Measurements from ENCODE around the gene YIF1B. TPM values are rescaled to one million over a fixed set of nuclear protein-coding genes. Genes with fewer than 3 reads are reported as not detected.

YIF1B gene
- total and polyA plus RNA-seq, 2 donors (not counting 1 experiment from before 2014, with no cell fraction given): 31.6 to 58.3 TPM

- Histone ChIP-seq H3K4me2 (replicated peaks; ENCODE audit: low read depth, low read length, poor library complexity, severe bottlenecking) (no peak overlapping the region), H3K36me3 (replicated peaks in 1 of 2; ENCODE audit: control extremely low read depth in 1 of 2, control insufficient read depth in 1 of 2, extremely low read depth in 1 of 2, insufficient read depth in 2 of 2, low read length in 1 of 2) (peaks cover 1 to 14% of the 10 kb centered on the region in 2 experiments), H3K9ac (ENCODE audit: low read length) (no peak overlapping the region), H3K27ac (ENCODE audit: low read length in 2 of 2) (no peak overlapping the region), H3K79me2 (ENCODE audit: control insufficient read depth, insufficient read depth, low read length) (no peaks in the 10 kb centered on the region), H3K4me3 (ENCODE audit: control extremely low read depth in 1 of 5, extremely low read depth in 1 of 5, insufficient read depth in 1 of 5, low read depth in 2 of 5, low read length in 4 of 5) (no peak overlapping the region), H3K4me1 (ENCODE audit: control insufficient read depth in 2 of 2, insufficient read depth in 2 of 2, low read length in 2 of 2) (peaks cover 8 to 23% of the 10 kb centered on the region in 2 donors), H2AFZ (ENCODE audit: insufficient read depth, low read depth, low read length, poor library complexity, severe bottlenecking) (no peak overlapping the region), H4K20me1 (ENCODE audit: control insufficient read depth, insufficient read depth, low read length, poor library complexity, severe bottlenecking) (no peaks in the 10 kb centered on the region), H3K9me3 (ENCODE audit: control extremely low read depth in 1 of 3, control insufficient read depth in 2 of 3, insufficient read depth in 1 of 3, low read length in 2 of 3) (no peaks in the 10 kb centered on the region), H3K27me3 (replicated peaks in 1 of 4; ENCODE audit: control extremely low read depth in 1 of 4, control insufficient read depth in 3 of 4, insufficient read depth in 4 of 4, low read length in 3 of 4) (peaks cover 0 to 2% (median 0%) of the 10 kb centered on the region in 4 experiments)
- TF ChIP-seq CTCF (IDR thresholded peaks at IDR 0.05) (no peak), EZH2 (IDR thresholded peaks at IDR 0.05; ENCODE audit: borderline replicate concordance, insufficient read depth, low read depth, low read length, poor library complexity, severe bottlenecking) (no peak)
- Mint-ChIP-seq H3K27me3 (no peaks in the 10 kb centered on the region), H3K4me1 (peaks cover 21% of the 10 kb centered on the region), H3K9me3 (ENCODE audit: insufficient read depth) (no peaks in the 10 kb centered on the region), H3K27ac (no peak overlapping the region), H3K4me3 (no peak overlapping the region)
- 91% methylated on average over 5 of the region's 7 CpGs for WGBS (ENCODE audit: insufficient coverage)
- CTCF ChIA-PET: no interaction called here
- POLR2A ChIA-PET: no interaction called here
- ATAC-seq (ENCODE audit: low read depth): no peak
- no peak for DNase-seq
- intact Hi-C loops (cut with micrococcal nuclease): no loop called here
Measured at GRCh38 chr19:38323291-38323690, 7.5 kb upstream of the YIF1B start.

- TF ChIP-seq EZH2 (IDR thresholded peaks at IDR 0.05; ENCODE audit: borderline replicate concordance, insufficient read depth, low read depth, low read length, poor library complexity, severe bottlenecking): no peak
- TF ChIP-seq CTCF (IDR thresholded peaks at IDR 0.05): no peak
- H3K4me1 Mint-ChIP-seq: peaks cover 31% of the 10 kb centered on the region
- Histone ChIP-seq H3K36me3 (replicated peaks in 1 of 2; ENCODE audit: control extremely low read depth in 1 of 2, control insufficient read depth in 1 of 2, extremely low read depth in 1 of 2, insufficient read depth in 2 of 2, low read length in 1 of 2) (peaks cover 1 to 6% of the 10 kb centered on the region in 2 experiments), H3K9me3 (ENCODE audit: control extremely low read depth in 1 of 3, control insufficient read depth in 2 of 3, insufficient read depth in 1 of 3, low read length in 2 of 3) (no peaks in the 10 kb centered on the region), H3K9ac (ENCODE audit: low read length) (no peak overlapping the region), H3K4me3 (ENCODE audit: control extremely low read depth in 1 of 5, extremely low read depth in 1 of 5, insufficient read depth in 1 of 5, low read depth in 2 of 5, low read length in 4 of 5) (no peak overlapping the region), H2AFZ (ENCODE audit: insufficient read depth, low read depth, low read length, poor library complexity, severe bottlenecking) (no peak overlapping the region), H3K4me1 (ENCODE audit: control insufficient read depth in 2 of 2, insufficient read depth in 2 of 2, low read length in 2 of 2) (peaks cover 16 to 35% of the 10 kb centered on the region in 2 donors), H3K27me3 (replicated peaks in 1 of 4; ENCODE audit: control extremely low read depth in 1 of 4, control insufficient read depth in 3 of 4, insufficient read depth in 4 of 4, low read length in 3 of 4) (peaks cover 0 to 2% (median 0%) of the 10 kb centered on the region in 4 experiments), H3K79me2 (ENCODE audit: control insufficient read depth, insufficient read depth, low read length) (no peaks in the 10 kb centered on the region), H3K27ac (ENCODE audit: low read length in 2 of 2) (no peak overlapping the region), H4K20me1 (ENCODE audit: control insufficient read depth, insufficient read depth, low read length, poor library complexity, severe bottlenecking) (no peaks in the 10 kb centered on the region), H3K4me2 (replicated peaks; ENCODE audit: low read depth, low read length, poor library complexity, severe bottlenecking) (no peak overlapping the region)
- intact Hi-C loops (cut with micrococcal nuclease): no loop called here
- ATAC-seq (ENCODE audit: low read depth) (no peak), DNase-seq (no peak)
- no peaks in the 10 kb centered on the region for H3K27me3 Mint-ChIP-seq
- ChIA-PET POLR2A (no interaction called here), CTCF (interaction anchor here (0.6 to 1.2 kb wide), 2 partner anchors 87 to 224 kb away, joined by 3 to 5 read pairs; no protein-coding TSS in a partner anchor)
- WGBS (ENCODE audit: insufficient coverage): 94% methylated on average over 8 of the region's 11 CpGs
- peak overlapping the region; percentile 40 for H3K4me3 Mint-ChIP-seq
- H3K9me3 Mint-ChIP-seq (ENCODE audit: insufficient read depth): no peaks in the 10 kb centered on the region
- no peak overlapping the region for H3K27ac Mint-ChIP-seq
Measured at GRCh38 chr19:38321646-38322196, 6.0 kb upstream of the YIF1B start.

All from B cell (primary cell).